ENCODE results near the gene ARMC9.

Gene ARMC9

DNA sequence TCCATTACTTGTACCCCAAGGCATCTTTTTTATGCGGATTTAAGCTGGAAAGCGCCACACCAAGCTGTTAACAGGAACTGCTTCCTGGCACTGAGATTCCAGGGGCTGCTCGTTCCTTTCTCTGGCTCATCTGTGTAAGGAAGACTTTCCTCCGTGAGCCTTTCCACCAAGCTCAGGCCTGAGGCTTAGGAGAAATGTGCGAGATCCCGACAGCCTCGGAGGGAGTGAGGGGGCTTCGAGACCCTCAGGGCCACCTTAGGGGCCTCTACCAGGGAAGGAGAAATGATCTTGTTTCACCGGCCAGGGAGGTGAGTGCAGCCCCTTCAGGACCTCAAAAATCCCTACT lies 214.2 kb downstream of the ARMC9 start:
- no peak overlapping the region for H3K27ac Mint-ChIP-seq
- peaks cover 6% of the 10 kb centered on the region for H3K36me3 Mint-ChIP-seq (ENCODE audit: low read depth)
- peaks cover 8% of the 10 kb centered on the region for H3K9me3 Mint-ChIP-seq
- peaks cover 2% of the 10 kb centered on the region for H3K4me1 Mint-ChIP-seq (ENCODE audit: low read depth)
- peaks cover 45% of the 10 kb centered on the region for H3K27me3 Mint-ChIP-seq (ENCODE audit: low read depth)
- no peak overlapping the region for H3K4me3 Mint-ChIP-seq

DNA sequence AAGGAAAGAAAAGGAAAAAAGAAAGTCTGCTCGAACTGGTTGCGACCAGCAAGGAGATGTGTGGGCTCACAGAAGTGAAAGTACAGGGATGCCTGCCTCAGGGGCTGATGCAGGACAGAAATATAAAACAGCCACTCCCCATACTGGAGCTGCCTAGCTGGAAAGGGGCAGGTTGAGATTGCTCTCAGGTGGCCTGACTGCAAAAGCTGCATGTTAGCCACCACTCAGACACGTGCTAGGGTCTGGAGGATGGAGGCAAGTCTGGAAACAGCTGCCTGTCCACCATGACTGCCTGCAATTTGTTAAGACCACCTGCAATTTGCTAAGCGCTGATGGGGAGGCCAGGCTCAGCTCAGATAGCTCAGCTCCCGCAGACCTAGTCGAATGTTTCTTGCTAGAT lies 215.0 kb downstream of the ARMC9 start:
- Mint-ChIP-seq H3K9me3 (peaks cover 8% of the 10 kb centered on the region), H3K27ac (no peak overlapping the region), H3K36me3 (ENCODE audit: low read depth) (peaks cover 6% of the 10 kb centered on the region), H3K4me1 (ENCODE audit: low read depth) (peaks cover 2% of the 10 kb centered on the region), H3K27me3 (ENCODE audit: low read depth) (peaks cover 45% of the 10 kb centered on the region), H3K4me3 (no peak overlapping the region)

GRCh38 chr2:231413921-231414476 lies 215.6 kb downstream of the ARMC9 start:
- peaks cover 6% of the 10 kb centered on the region for H3K36me3 Mint-ChIP-seq (ENCODE audit: low read depth)
- peaks cover 8% of the 10 kb centered on the region for H3K9me3 Mint-ChIP-seq
- no peak overlapping the region for H3K4me3 Mint-ChIP-seq
- peaks cover 45% of the 10 kb centered on the region for H3K27me3 Mint-ChIP-seq (ENCODE audit: low read depth)
- peaks cover 2% of the 10 kb centered on the region for H3K4me1 Mint-ChIP-seq (ENCODE audit: low read depth)
- no peak overlapping the region for H3K27ac Mint-ChIP-seq

GRCh38 chr2:231415029-231415428 lies 216.6 kb downstream of the ARMC9 start:
- peaks cover 2% of the 10 kb centered on the region for H3K4me1 Mint-ChIP-seq (ENCODE audit: low read depth)
- H3K27me3 Mint-ChIP-seq (ENCODE audit: low read depth) = peaks cover 44% of the 10 kb centered on the region
- peaks cover 6% of the 10 kb centered on the region for H3K36me3 Mint-ChIP-seq (ENCODE audit: low read depth)
- H3K4me3 Mint-ChIP-seq = no peak overlapping the region
- peaks cover 8% of the 10 kb centered on the region for H3K9me3 Mint-ChIP-seq
- H3K27ac Mint-ChIP-seq = no peak overlapping the region

DNA sequence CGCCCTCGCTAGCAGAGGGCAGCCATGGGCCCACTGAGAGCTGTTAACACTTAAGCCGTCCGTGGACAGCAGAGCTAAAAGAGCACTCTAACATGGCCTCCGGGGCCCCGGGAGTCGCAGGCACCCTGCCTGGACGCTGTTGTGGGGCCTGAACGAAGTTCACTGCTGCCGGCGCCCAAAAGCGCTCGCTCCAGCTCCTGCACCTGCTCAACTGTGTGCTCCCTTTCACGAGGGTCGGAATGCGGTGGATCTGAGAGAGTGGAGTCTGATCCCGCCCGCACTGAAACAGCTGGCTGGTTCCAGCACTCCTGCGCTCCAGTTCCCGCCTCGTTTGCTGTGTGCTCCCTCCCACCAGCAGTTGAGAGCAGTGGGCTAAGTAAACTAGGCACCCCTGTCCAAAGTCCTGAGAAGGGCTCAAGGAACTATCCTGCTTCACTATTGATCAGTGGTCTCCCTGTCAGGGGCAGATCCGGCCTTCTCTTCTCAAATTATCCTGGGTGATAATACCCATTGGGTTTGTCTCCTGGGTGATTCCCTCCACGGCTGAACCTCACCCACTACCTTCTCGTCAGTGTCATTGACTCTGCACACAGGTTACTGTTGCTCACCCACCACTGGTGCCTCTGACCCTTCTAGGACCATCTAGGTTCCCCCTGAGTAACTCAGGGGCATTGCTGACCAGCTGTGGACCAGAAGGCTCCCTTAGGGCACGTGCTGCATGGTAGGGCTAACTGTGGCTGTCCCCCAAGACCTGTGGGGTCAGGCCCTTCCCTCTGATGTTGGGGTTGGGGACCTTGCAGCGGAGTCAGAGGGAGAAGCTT lies 220.6 kb downstream of the ARMC9 start:
- Mint-ChIP-seq H3K27ac (no peak overlapping the region), H3K36me3 (ENCODE audit: low read depth) (no peaks in the 10 kb centered on the region), H3K4me3 (no peak overlapping the region), H3K4me1 (ENCODE audit: low read depth) (peaks cover 2% of the 10 kb centered on the region), H3K27me3 (ENCODE audit: low read depth) (peaks cover 13% of the 10 kb centered on the region), H3K9me3 (no peaks in the 10 kb centered on the region)

GRCh38 chr2:231421051-231421580 lies 222.7 kb downstream of the ARMC9 start:
- no peak overlapping the region for H3K27ac Mint-ChIP-seq
- H3K4me3 Mint-ChIP-seq = no peak overlapping the region
- H3K27me3 Mint-ChIP-seq (ENCODE audit: low read depth) = no peaks in the 10 kb centered on the region
- H3K36me3 Mint-ChIP-seq (ENCODE audit: low read depth) = no peaks in the 10 kb centered on the region
- no peaks in the 10 kb centered on the region for H3K9me3 Mint-ChIP-seq
- peaks cover 4% of the 10 kb centered on the region for H3K4me1 Mint-ChIP-seq (ENCODE audit: low read depth)

GRCh38 chr2:231422056-231422455 lies 223.6 kb downstream of the ARMC9 start:
- no peak overlapping the region for H3K27ac Mint-ChIP-seq
- no peaks in the 10 kb centered on the region for H3K9me3 Mint-ChIP-seq
- H3K4me3 Mint-ChIP-seq = no peak overlapping the region
- H3K4me1 Mint-ChIP-seq (ENCODE audit: low read depth) = peaks cover 4% of the 10 kb centered on the region
- no peaks in the 10 kb centered on the region for H3K36me3 Mint-ChIP-seq (ENCODE audit: low read depth)
- no peaks in the 10 kb centered on the region for H3K27me3 Mint-ChIP-seq (ENCODE audit: low read depth)

DNA sequence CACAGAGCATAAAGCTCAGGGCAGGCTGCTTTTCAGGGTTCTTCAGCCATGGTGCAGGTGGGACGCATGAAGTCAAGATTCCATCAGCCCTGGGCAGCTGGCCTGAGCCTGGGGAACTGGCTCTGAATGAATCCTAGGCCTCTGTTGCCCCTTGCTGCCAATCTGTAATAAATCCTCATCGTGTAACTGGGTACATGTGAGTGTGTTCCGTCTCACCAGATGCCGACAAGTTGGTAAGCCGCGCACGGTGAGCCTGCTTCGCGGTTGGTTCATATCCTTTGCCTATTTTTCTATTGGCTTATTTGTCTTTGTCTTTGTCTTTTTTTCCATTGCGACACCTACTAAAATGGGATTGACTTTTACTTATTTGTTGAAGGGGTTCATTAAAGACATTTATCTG lies 224.7 kb downstream of the ARMC9 start:
- no peaks in the 10 kb centered on the region for H3K36me3 Mint-ChIP-seq (ENCODE audit: low read depth)
- peaks cover 4% of the 10 kb centered on the region for H3K4me1 Mint-ChIP-seq (ENCODE audit: low read depth)
- H3K27me3 Mint-ChIP-seq (ENCODE audit: low read depth) = no peaks in the 10 kb centered on the region
- no peaks in the 10 kb centered on the region for H3K9me3 Mint-ChIP-seq
- no peak overlapping the region for H3K27ac Mint-ChIP-seq
- H3K4me3 Mint-ChIP-seq = no peak overlapping the region
